HepG2 (cell line): ENCODE data around the gene ICAM3. TPM values are rescaled to one million over a fixed set of nuclear protein-coding genes. Genes with fewer than 3 reads are reported as not detected.
A peak's percentile ranks its signal among the peaks of the same experiment; 100 is the strongest.

ENCODE experiments used
- CREB3 ChIP-seq: sonication (generic); formaldehyde crosslinking; IDR thresholded peaks from 2 replicates; pipeline ENCODE4 v1.5.0; 2020; ENCODE audit warnings: missing genetic modification reagents
- DMAP1 ChIP-seq: IDR thresholded peaks from 2 replicates; pipeline ENCODE4 v1.6.1; 2016
- MLLT10 ChIP-seq: sonication (generic); formaldehyde crosslinking; IDR thresholded peaks from 2 replicates; pipeline ENCODE4 v1.4.0; 2020; ENCODE audit warnings: missing genetic modification reagents
- PAX8 ChIP-seq: sonication (generic); formaldehyde crosslinking; IDR thresholded peaks from 2 replicates; pipeline ENCODE4 v1.8.0; 2022; ENCODE audit warnings: mild to moderate bottlenecking, missing genetic modification reagents, borderline replicate concordance
- ZBTB43 ChIP-seq: sonication (generic); formaldehyde crosslinking; conservative IDR thresholded peaks from 2 replicates; pipeline ENCODE4 v1.4.0; 2020; ENCODE audit warnings: missing genetic modification reagents
- ZKSCAN5 ChIP-seq: sonication (generic); formaldehyde crosslinking; IDR thresholded peaks from 2 replicates; pipeline ENCODE4 v1.5.1; 2020; ENCODE audit warnings: mild to moderate bottlenecking, missing genetic modification reagents
- ZNF672 ChIP-seq: sonication (generic); formaldehyde crosslinking; IDR thresholded peaks from 2 replicates; pipeline ENCODE4 v1.8.1; 2022; ENCODE audit warnings: missing genetic modification reagents
- ZNF749 ChIP-seq: sonication (generic); formaldehyde crosslinking; IDR thresholded peaks from 2 replicates; pipeline ENCODE4 v1.8.0; 2022; ENCODE audit warnings: mild to moderate bottlenecking, missing genetic modification reagents, moderate library complexity, borderline replicate concordance
- polyA plus RNA-seq, 8 experiments: library from polyadenylated mRNA; depleted of rRNA in 3 of 8; stranded (reverse) in 7 of 8; unstranded in 1 of 8; fragments of >200 nt; fragmentation: Illumina TruSeq in 4 of 8; extraction: Trizol in 4 of 8; gene quantifications; 2 replicates each; pipeline versions ENCODE4 v1.2.1 to v1.2.3, GENCODE V29; 2011 to 2016; ENCODE audit warnings: low read depth in 4 of 8, missing spikeins in 1 of 8, mixed read lengths in 1 of 8; ENCODE audit not compliant: insufficient read depth in 1 of 8
- total RNA-seq, 5 experiments: library from RNA; depleted of rRNA; stranded (reverse); fragments of >200 nt; fragmentation: Illumina TruSeq; extraction: Trizol; gene quantifications; 2 replicates each; pipeline ENCODE4 v1.2.3, GENCODE V29; 2016; ENCODE audit warnings: low read depth in 1 of 5
- TF ChIP-seq, protein P1 (sequence below): sonication (generic); formaldehyde crosslinking; IDR thresholded peaks from 2 replicates; pipeline ENCODE4 v1.5.1; 2020; ENCODE audit warnings: mild to moderate bottlenecking, missing genetic modification reagents, borderline replicate concordance
- TF ChIP-seq, protein P2 (sequence below): sonication (generic); formaldehyde crosslinking; IDR thresholded peaks from 2 replicates; pipeline ENCODE4 v1.5.0; 2020; ENCODE audit warnings: mild to moderate bottlenecking, missing genetic modification reagents
- TF ChIP-seq, protein P3 (sequence below), 2 experiments: sonication (generic) in 1 of 2; formaldehyde crosslinking in 1 of 2; IDR thresholded peaks; 2 replicates each; pipeline versions ENCODE4 v1.6.1 to v1.9.0; 2014 to 2022; ENCODE audit warnings: antibody characterized with exemption in 1 of 2, borderline replicate concordance in 1 of 2, inconsistent platforms in 1 of 2, low read depth in 1 of 2, missing genetic modification reagents in 1 of 2

ICAM3 gene
- total and polyA plus RNA-seq, 2 of the 13 experiments (the other 11 are each of a cell fraction or from before 2014, with no cell fraction given), result 14.1 to 21.0 TPM

DNA sequence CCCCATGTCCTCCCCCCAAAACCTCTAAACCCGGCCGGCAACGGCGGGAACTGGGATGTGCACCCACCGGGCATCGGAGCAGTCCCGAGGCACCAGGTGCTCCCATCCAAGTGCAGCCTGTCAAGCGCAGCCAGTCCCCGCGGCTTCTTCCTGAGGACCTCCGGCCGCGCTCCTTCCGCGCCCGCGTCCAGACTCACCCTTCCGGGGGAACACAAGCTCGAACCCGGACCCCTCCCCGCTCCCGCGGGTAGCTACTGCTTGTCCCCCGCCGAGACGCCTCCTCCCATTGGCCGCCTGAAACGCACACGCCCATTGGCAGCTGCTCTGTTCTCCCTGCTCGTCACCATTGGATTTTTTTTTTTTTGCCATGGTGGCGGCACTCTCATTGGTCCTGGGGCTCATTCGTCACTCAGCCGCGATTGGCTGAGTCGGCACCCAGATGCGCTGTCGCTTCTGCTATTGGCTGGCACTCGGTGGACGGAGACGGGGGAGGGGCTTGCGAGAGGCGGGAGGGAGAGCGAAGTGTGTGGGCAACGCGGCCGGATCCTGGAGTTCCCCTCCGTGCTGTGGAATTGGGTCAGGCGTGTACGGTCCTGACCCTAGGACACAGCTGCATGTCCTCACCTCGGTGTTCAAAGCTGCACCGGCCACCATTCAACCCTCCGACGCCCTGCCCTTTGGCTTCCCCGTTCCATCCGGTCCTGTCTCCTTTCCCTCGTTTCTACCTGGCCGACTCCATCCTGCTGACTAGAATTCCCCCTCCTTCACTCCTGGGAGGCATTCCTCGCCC is 41.1 kb upstream of the ICAM3 start, which contains the start of gene TYK2 (continued):
- TF ChIP-seq, protein P1, sequence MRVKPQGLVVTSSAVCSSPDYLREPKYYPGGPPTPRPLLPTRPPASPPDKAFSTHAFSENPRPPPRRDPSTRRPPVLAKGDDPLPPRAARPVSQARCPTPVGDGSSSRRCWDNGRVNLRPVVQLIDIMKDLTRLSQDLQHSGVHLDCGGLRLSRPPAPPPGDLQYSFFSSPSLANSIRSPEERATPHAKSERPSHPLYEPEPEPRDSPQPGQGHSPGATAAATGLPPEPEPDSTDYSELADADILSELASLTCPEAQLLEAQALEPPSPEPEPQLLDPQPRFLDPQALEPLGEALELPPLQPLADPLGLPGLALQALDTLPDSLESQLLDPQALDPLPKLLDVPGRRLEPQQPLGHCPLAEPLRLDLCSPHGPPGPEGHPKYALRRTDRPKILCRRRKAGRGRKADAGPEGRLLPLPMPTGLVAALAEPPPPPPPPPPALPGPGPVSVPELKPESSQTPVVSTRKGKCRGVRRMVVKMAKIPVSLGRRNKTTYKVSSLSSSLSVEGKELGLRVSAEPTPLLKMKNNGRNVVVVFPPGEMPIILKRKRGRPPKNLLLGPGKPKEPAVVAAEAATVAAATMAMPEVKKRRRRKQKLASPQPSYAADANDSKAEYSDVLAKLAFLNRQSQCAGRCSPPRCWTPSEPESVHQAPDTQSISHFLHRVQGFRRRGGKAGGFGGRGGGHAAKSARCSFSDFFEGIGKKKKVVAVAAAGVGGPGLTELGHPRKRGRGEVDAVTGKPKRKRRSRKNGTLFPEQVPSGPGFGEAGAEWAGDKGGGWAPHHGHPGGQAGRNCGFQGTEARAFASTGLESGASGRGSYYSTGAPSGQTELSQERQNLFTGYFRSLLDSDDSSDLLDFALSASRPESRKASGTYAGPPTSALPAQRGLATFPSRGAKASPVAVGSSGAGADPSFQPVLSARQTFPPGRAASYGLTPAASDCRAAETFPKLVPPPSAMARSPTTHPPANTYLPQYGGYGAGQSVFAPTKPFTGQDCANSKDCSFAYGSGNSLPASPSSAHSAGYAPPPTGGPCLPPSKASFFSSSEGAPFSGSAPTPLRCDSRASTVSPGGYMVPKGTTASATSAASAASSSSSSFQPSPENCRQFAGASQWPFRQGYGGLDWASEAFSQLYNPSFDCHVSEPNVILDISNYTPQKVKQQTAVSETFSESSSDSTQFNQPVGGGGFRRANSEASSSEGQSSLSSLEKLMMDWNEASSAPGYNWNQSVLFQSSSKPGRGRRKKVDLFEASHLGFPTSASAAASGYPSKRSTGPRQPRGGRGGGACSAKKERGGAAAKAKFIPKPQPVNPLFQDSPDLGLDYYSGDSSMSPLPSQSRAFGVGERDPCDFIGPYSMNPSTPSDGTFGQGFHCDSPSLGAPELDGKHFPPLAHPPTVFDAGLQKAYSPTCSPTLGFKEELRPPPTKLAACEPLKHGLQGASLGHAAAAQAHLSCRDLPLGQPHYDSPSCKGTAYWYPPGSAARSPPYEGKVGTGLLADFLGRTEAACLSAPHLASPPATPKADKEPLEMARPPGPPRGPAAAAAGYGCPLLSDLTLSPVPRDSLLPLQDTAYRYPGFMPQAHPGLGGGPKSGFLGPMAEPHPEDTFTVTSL (CRISPR knock-in tag), result no peak
- TF ChIP-seq DMAP1 (CRISPR knock-in tag) (peak; percentile 69; the same call in 1 of the 2 replicates), ZNF672 (no peak), MLLT10 (CRISPR knock-in tag) (no peak), PAX8 (CRISPR knock-in tag) (no peak; the same call in 1 of the 2 replicates), ZKSCAN5 (CRISPR knock-in tag) (no peak), ZBTB43 (CRISPR knock-in tag) (no peak; the same call in 1 of the 2 replicates), CREB3 (CRISPR knock-in tag) (no peak), ZNF749 (no peak)
- TF ChIP-seq, protein P2, sequence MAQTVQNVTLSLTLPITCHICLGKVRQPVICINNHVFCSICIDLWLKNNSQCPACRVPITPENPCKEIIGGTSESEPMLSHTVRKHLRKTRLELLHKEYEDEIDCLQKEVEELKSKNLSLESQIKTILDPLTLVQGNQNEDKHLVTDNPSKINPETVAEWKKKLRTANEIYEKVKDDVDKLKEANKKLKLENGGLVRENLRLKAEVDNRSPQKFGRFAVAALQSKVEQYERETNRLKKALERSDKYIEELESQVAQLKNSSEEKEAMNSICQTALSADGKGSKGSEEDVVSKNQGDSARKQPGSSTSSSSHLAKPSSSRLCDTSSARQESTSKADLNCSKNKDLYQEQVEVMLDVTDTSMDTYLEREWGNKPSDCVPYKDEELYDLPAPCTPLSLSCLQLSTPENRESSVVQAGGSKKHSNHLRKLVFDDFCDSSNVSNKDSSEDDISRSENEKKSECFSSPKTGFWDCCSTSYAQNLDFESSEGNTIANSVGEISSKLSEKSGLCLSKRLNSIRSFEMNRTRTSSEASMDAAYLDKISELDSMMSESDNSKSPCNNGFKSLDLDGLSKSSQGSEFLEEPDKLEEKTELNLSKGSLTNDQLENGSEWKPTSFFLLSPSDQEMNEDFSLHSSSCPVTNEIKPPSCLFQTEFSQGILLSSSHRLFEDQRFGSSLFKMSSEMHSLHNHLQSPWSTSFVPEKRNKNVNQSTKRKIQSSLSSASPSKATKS (CRISPR knock-in tag), result no peak
- TF ChIP-seq, protein P3, sequence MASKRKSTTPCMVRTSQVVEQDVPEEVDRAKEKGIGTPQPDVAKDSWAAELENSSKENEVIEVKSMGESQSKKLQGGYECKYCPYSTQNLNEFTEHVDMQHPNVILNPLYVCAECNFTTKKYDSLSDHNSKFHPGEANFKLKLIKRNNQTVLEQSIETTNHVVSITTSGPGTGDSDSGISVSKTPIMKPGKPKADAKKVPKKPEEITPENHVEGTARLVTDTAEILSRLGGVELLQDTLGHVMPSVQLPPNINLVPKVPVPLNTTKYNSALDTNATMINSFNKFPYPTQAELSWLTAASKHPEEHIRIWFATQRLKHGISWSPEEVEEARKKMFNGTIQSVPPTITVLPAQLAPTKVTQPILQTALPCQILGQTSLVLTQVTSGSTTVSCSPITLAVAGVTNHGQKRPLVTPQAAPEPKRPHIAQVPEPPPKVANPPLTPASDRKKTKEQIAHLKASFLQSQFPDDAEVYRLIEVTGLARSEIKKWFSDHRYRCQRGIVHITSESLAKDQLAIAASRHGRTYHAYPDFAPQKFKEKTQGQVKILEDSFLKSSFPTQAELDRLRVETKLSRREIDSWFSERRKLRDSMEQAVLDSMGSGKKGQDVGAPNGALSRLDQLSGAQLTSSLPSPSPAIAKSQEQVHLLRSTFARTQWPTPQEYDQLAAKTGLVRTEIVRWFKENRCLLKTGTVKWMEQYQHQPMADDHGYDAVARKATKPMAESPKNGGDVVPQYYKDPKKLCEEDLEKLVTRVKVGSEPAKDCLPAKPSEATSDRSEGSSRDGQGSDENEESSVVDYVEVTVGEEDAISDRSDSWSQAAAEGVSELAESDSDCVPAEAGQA (IDR thresholded peaks at IDR 0.05; ENCODE audit: low read depth), result no peak
- TF ChIP-seq, protein P3 (CRISPR knock-in tag; IDR thresholded peaks at IDR 0.05; ENCODE audit: borderline replicate concordance), result no peak; the same call in 1 of the 2 replicates
